Measurements from ENCODE around the gene LPAR2.
"Not testable (repeated sequence)": the region's sequence is repeated elsewhere in the genome, so short reads cannot be mapped to it uniquely, and the experiment has no call there.

The LPAR2 gene

DNA sequence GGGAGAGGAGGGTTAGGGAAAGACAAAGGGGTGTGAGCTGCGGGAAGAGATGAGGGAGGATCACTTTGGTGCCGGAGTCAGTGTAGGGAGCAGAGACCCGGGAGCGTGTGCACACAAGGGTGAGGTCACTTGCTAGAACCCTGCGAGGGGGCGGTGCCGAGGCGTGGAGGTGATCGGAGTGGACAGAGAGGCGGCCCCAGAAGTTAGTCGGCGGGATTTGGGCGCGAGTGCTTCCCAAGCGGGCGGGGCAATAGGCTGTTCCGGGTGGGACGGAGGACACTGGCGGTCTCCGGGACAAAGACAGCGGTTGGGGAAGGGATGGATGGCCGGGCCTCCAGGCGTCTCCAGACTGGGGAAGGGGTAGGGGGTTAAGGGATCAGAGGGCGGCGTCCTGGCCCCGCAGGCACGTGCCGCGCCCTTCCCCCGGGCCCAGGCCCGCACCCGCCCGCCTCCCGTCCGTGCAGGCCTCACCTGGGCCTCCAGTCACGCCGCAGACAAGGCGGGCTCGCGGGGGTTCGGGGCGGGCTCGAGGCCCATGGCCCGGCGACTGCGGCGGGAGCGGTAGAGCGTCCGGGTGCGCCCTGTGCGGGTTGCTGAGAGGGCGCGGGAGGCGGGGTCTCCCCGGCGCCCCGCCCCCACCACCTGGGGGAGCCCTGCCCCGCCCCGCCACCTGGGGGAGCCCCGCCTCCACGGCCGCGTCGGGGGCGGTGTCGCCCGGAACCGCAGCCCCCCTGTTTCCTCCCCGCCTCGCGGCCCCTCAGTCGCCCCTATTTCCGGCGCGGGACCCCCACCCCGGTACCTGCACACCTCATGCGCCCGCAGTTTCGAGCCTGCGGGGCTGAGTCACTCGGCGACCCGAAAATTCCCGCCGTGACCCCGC is at the start of gene LPAR2:
Gene LPAR2 (minus strand): TSS at position 600 of the 880 bp plus-strand sequence. CDS start 945 bp downstream, outside the sequence.
- peak; percentile 75 for DNase-seq

DNA sequence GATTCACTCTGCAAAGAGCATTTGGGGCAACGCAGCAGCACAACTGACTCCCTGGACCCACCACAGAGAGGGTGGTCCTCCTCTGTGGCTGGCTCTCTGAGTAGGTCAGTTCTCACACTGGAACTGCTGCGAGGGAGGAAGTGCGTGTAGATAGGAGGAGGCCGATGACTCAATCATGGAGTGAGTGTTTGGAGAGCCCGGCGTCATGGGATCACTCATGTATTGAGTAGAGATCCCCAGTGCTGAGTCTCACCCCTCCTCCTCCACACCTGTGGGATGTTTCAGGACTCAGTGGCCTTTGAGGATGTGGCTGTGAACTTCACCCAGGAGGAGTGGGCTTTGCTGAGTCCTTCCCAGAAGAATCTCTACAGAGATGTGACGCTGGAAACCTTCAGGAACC is 49.6 kb upstream of the LPAR2 start:
- no peak for DNase-seq

DNA sequence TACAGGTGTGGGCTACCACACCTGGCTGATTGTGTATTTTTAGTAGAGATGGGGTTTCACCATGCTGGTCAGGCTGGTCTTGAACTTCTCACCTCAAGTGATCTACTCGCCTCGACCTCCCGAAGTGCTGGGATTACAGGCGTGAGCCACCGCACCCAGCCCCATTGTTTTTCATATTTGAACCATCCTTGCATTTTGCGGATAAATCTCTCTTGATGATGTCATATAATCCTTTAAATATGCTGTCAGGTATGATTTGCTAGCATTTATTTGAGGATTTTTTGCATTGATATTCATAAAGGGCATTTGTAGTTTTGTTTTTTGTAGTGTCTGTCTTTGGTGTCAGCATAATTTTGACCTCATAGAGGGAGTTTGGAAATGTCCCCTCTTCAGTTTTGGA is 46.3 kb upstream of the LPAR2 start:
- DNase-seq = no peak

GRCh38 chr19:19672816-19673215 is 44.8 kb upstream of the LPAR2 start:
- DNase-seq = no peak

GRCh38 chr19:19670070-19670551 is 42.1 kb upstream of the LPAR2 start:
- no peak for DNase-seq

DNA sequence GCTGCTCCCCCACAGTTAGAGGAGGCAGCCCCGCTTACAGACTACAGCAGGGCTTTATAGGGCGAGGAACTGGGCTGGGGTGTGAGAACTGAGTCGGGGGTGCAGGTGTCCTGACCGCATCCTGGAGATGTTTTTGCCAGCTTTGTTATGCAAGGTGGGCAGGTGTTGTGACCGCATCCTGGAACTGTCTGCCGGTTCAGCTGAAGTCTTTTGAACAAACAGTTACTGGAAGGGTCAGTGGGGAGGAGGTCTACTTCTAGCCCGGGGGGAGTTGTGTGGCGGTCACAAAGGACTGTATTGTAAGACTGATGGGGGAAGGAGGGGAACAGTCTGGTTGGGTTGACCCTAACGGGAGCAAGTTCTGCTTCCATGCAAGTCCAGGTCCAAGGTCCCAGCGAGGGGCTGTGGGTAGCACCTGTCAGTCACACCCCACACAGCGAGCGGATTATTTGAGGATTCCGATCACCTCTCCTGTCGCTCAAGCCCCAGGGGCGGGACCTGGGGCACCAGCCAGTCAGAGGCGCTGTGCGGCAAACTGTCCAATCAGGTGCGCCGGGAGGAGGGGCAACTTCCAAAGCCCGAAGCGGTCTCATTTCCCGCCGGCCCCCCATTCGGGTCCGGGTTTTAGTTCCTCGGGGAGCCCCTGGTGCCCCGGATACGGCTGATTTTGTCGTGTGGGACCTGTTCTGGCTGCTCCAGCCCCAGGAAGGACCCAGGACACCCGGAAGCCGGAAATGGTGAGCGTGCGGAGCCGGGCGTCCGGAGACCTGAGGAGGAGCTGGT is 40.4 kb upstream of the LPAR2 start, which contains the start of gene ZNF101:
Gene ZNF101 (plus strand): TSS at position 610 of the 783 bp plus-strand sequence. CDS start 125 bp downstream, at position 735.
- DNase-seq = peak; percentile 94

- not testable (repeated sequence) for DNase-seq
Measured at GRCh38 chr19:19665420-19665948, 37.5 kb upstream of the LPAR2 start.

DNA sequence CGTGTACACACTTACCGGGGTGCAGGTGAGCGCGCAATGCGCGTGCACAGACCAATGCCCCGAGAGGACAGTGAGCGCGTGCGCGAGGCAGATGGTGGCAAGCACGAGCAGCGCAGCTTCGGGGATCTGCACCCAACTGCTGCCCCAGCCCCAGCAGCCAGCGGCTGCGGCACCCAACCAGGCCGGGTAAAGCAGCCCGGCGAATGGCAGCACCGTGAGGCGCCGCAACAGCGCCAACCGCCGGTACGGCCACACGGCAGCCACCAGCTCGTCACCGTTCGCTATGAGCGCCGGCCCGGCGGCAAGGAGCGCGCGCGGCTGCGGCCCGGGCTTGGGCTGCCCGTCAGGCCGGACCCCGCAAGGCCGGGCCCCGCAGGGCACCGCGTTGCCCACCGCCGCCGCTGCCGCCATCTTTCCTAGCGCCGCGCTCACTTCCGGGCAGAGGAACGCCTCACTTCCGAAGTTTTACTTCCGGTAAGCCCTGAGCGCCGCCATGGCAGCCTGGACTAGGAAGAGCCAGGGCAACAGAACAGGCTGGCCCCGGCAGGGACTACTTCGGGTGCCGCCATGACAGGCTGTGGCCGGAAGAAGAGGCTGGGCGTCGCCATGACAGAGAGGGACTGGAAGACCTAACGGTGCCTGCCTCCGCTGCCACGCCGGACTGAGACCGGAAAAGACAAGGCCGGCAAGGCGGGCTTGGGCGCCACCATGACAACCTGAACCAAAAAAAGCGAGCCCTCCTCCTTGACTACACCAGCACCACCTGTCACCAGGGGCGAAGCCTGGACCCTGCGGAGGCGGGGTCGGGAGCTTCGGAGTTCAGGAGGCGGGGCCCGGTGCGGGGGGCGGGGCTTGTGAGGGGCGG is 35.5 kb upstream of the LPAR2 start, which contains the start of gene ATP13A1:
Gene ATP13A1 (minus strand): TSS at position 421 of the 865 bp plus-strand sequence. CDS start 10 bp downstream, at position 411.
- peak; percentile 98 for DNase-seq

- peak; percentile 53 for DNase-seq
Measured at GRCh38 chr19:19662871-19663255, 34.8 kb upstream of the LPAR2 start.

DNA sequence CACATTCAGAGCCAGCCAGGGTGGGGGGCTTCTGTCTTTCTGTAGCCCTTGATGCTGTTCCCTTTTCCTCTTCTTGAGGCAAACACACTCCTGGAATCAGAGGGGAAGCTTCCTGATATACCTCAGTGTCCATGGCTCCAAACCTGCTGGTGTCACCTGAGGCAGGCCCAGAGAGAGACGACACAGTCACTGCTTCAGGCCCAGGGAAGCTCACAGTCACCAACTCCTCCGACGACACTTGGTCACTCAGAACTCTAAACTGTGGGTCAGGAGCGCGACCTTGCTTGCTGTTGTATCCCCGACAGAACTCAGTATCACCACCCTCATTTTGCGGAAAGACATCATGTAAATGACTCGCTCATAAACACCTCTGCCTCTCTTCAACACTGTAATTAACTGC is 34.3 kb upstream of the LPAR2 start:
- no peak for DNase-seq

GRCh38 chr19:19661675-19662251 is 33.7 kb upstream of the LPAR2 start:
- no peak for DNase-seq

- no peak for DNase-seq
Measured at GRCh38 chr19:19661141-19661674, 33.2 kb upstream of the LPAR2 start.

- DNase-seq = no peak
Measured at GRCh38 chr19:19659646-19660245, 31.7 kb upstream of the LPAR2 start.

DNA sequence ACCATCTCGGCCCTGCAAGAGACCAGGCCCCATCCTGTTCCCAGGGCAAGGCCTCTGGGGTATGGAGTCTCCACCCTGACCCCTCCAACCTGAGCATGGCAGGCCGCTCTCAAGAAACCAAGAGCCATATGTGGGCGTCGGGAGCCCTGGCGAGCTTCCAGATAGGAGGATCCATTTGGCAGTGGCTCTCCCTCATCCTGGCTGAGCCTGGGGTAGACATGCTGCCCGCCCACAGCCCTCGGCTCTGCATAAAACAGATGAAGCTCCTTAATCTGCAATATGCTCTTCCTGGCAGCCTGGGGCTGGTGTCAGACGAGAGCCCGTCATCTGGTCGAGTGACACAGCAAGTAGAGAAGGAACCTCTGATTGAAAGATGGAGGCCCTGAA is 29.4 kb upstream of the LPAR2 start:
- DNase-seq = no peak

DNA sequence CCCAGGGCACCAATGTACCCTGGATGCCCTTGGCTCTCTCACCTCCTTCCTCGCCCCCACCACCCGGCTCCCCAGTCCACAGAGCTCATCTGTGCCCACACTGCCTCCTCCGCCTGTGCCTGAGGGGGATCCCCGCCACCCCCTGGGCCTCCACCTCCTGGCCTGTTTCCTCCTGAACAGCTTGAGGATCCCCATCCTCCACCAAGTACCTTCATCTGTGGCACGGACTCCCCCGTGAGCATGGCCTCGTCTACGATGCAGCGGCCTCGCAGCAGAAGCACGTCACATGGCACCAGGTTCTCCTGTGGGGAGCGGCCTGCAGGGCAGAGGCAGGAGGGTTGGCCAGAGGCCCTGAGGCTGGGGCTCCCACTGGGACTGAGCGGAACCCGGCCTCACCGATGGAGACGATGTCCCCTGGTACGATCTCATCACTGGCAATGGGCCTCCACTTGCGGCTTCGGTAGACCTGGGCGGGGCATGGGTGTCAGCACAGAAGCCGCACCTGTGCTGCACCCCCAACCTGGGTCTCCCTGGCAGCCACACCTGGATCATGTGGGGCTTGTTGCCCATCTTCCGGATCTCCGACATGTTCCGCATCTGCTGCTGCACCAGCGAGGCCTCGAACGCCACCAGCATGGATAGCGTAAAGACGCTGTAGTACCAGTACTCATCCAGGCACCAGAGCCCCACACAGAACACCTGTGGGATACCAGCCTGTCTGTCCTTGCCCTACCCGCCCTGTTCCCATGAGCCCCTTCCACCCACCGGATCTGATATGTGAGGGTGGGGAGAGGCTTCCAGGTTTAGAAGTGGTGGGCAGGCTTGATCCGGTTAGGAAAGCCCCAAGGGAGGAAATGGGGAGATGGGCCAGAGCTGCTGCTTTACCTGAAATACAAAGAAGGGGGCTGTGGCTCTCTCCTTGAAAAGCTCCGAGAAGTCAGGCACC is 28.7 kb upstream of the LPAR2 start:
- no peak for DNase-seq

DNA sequence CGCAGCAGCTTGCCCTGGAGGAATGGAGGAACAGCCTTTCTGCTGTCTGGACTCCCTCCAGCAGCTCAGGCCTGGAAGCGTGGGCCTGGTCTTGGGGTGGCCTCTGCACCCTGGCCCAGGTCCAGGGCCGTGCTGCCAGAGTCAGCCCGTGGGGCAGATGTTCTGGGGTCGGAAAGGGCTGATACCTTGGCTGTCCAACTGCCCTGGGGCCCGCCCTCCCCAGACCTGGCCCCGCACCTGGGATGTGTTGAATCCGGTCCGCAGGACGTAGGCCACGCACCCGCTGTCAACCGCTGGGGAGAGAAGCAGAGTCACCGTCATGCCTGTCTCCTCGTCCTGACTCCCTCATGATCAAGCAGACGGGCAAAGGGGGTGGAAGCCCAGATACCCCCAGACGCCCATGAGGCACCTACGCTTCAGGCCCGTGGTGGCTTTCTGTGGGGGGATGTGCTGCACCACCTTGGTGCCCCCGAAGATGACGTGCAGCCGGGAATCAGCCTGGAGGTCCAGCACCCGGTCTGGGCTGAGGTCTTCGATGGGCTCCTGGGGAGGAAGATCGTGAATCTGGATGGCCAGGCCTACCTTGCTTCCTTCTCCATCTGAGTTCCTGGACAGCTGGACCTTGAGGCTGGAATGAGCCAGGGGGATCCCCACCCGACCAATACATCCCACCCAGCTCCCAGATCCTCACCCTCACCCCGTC is 27.8 kb upstream of the LPAR2 start:
- no peak for DNase-seq

DNA sequence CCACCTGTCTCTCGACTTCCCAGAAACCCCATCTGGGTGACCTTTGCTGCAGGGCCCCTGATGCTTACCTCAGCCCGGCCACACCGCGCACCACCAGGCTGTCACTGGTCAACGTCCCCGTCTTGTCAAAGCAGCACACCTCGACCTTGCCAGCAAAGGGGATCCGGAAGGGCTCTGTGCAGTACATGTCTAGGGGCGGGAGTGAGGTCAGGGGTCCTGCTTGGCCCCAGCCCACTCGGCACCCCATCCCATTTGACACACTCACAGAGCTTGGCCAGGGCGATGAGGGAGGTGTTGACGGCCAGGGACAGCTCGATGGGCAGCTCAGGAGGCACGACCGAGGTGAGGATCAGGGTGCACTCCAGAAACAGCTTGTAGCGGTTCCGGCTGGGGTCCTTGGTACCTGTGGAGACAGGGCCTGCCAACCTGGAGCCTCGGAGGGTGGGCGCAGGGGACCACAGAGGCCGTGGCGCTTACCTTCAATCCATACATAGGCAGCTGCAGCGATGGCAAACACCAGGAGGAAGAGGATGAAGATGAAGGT is 27.1 kb upstream of the LPAR2 start:
- no peak for DNase-seq

DNA sequence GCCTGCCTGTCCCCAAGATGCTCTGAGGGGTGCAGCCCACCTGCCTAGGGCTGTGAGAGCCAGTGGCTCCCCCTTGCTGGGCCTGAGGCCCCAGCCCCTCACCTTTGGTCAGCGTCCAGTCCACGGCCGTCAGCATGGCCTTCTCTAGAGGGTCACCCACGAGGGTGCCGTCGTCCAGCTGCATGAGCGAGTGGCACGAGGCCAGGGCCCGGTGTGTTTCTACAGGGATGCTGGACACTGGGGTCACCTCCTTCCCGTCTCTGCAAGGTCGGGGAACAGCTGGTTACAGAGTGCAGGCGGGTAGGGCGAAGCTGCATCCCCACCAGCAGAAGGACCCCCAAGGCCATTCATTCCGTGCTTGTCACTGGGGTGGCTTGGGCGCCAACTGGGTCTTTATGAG is 26.4 kb upstream of the LPAR2 start:
- DNase-seq = no peak

- no peak for DNase-seq
Measured at GRCh38 chr19:19653597-19654147, 25.7 kb upstream of the LPAR2 start.
